ENCODE results near the gene FAM171A1.
"Not testable (repeated sequence)": the region's sequence is repeated elsewhere in the genome, so short reads cannot be mapped to it uniquely, and the experiment has no call there.

The FAM171A1 gene

DNA sequence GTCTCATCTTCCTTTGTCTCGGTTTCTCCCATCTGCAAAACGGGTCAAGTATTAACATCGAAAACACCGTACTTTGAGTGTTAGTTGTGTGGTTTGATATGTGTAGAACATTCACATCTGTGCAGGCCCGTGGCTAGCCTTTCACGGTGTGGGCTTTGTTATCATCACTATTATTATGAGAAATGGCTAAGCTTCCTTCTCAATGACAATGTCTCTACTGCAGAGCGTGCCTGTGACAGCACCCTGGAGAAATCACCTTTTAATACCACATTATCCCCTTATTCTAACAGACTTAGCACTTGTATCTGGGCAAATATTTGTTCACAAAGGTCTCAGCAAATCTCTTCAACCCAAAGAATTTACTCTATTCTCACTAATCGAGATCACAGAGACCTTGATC lies 55.8 kb downstream of the FAM171A1 start:
- DNase-seq, result no peak

- no peak for DNase-seq
Observed at GRCh38 chr10:15314482-15315045, 56.5 kb downstream of the FAM171A1 start.

GRCh38 chr10:15313843-15314242 lies 57.2 kb downstream of the FAM171A1 start:
- no peak for DNase-seq

DNA sequence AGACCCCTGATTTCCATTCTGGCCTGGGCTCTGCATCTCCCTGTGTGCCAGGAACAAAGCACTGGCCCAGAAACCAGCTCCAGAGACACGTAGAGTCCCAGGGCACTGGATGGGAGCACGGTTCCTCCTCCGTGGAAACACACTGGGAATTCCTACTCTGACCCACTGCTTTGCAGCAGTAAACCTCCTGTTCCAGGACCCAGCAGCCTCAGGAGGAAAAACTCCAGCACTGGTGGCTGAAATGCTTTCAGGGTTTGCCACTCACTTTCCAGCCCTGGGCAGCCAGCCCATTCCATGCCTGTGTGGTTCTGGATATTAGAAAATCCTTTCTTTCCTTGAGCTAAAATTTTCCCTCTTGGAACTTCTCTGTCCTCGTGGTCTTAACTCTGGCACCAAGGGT lies 58.0 kb downstream of the FAM171A1 start:
- DNase-seq, result no peak

GRCh38 chr10:15311569-15312280 lies 59.4 kb downstream of the FAM171A1 start:
- no peak for DNase-seq

GRCh38 chr10:15310776-15311568 lies 60.1 kb downstream of the FAM171A1 start:
- no peak for DNase-seq

DNA sequence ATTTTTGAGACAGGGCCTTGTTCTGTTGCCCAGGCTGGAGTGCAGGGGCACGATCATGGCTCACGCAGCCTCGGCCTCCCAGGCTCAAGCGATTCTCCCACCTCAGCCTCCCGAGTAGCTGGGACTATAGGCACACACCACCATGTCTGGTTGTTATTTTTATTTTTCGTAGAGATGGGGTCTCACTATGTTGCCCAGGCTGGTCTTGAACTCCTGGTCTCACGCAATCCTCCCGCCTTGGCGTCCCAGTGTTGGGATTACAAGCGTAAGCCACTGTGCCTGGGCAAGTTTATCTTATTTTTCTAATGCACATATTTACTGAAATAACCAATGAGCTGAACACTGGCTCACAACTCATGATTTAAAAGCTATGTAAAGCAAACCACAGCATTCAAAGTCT lies 61.9 kb downstream of the FAM171A1 start:
- no peak for DNase-seq

GRCh38 chr10:15306735-15307280 lies 64.3 kb downstream of the FAM171A1 start:
- DNase-seq, result no peak

DNA sequence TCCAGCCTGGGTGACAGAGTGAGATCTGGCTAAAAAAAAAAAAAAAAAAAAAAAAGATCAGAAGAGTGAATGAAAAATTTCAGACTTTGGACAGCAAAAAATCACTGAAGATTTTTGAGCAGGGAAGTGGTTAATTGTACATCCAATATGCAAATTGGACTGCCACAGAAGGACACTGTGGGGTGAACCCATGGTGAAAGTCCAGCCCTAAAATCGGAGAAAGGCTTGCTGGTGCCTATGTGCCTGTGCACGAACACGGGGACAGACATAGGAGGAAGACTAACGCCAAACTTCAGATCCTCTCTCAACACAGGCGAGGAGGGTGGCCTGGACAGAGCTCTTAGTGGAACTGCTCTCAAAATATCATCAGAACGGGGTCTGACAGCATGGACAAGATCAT lies 65.5 kb downstream of the FAM171A1 start:
- no peak for DNase-seq

DNA sequence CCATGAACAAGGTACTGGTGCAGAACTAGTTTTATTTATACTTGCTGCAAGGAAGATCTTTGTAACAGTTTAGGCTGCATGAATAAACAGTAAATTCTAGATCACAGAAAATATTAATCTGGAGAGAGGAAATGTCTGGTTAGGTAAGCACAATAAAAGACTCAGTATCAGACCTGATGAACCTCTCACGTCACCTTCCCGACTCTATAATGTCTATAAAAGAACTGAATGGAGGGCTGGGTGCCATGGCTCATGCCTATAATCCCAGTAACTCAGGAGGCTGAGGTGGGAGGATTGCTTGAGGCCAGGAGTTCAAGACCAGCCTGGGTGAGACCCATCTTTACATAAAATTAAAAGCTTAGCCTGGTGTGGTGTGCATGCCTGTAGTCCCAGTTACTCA lies 65.9 kb downstream of the FAM171A1 start:
- no peak for DNase-seq

- DNase-seq, result not testable (repeated sequence)
Observed at GRCh38 chr10:15302188-15302956, 68.7 kb downstream of the FAM171A1 start.

DNA sequence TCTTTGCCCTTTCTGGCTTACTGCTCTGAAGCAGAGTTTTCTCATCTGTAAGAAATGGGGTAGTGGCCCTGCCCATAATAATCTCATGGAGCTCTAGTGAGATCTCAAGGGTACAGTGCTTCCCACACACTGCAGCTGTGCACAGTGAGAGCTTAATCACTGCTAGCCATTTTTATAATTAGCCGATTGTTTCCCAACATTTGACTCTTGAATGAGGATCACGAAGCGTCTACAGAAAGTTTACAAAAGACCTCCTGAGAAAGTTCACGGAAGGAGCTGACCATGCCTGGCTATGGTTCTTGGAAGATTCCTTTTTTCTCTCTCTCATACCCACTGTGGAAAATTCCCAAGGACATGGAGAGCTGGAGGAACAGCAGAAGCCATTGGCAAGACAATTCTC lies 70.4 kb downstream of the FAM171A1 start:
- DNase-seq, result no peak

- DNase-seq, result no peak
Observed at GRCh38 chr10:15300145-15300544, 70.9 kb downstream of the FAM171A1 start.

DNA sequence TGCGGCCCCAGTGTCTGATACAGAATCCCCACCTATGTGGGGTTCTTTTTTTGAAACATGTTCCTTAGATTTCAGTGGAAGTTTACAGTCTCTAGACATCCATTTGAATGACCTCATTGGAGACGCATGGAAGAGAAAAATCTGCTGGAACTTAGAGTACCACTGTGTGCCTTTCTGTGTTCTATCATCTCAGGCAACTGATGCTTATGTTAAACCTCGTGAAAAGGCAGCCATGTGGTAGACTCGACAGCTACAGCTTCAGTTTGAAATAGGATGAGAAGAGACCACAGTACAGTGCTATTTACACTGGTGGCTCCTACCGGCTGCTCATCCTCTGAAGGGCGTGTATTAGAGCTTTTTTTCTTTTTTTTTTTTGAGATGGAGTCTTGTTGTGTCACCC lies 74.4 kb downstream of the FAM171A1 start:
- no peak for DNase-seq

- DNase-seq, result no peak
Observed at GRCh38 chr10:15295537-15296325, 75.4 kb downstream of the FAM171A1 start.

- DNase-seq, result no peak
Observed at GRCh38 chr10:15293862-15294842, 76.9 kb downstream of the FAM171A1 start.

GRCh38 chr10:15290671-15291070 lies 80.4 kb downstream of the FAM171A1 start:
- no peak for DNase-seq

GRCh38 chr10:15290150-15290549 lies 80.9 kb downstream of the FAM171A1 start:
- no peak for DNase-seq

DNA sequence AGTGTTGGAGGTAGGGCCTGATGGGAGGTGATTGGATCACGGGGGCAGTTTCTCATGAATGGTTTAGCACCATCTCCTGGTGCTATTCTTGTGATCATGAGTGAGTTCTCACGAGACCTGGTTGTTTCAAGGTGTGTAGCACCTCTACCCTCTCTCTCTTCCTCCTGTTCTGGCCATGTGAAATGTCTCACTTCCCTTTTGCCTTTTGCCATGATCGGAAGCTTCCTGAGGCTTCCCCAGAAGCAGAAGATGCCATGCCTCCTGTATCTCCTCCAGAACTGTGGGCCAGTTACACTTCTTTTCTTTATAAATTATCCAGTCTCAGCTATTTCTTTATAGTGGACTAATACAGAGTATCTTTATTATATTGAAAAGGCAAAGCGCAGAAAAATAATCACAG lies 90.1 kb downstream of the FAM171A1 start:
- no peak for DNase-seq

DNA sequence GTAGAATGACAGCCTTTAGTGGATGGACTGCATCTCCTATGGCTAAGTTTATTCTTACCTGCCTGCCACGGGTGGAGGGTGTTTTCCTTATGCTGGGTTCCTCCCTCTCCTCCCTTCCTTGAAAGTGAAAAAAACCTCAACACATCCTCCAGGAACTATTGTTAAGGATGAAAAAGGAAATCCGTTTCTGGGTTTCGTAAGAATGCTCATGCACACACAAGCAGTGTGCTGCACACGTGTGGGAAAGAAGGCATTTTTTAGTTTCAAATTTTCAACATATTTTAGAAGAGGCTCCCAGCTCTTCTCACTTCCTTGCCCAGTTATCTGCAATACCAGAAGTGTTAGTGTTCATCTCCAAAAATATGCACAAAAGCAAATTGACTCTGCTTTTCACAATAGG lies 90.6 kb downstream of the FAM171A1 start:
- no peak for DNase-seq

DNA sequence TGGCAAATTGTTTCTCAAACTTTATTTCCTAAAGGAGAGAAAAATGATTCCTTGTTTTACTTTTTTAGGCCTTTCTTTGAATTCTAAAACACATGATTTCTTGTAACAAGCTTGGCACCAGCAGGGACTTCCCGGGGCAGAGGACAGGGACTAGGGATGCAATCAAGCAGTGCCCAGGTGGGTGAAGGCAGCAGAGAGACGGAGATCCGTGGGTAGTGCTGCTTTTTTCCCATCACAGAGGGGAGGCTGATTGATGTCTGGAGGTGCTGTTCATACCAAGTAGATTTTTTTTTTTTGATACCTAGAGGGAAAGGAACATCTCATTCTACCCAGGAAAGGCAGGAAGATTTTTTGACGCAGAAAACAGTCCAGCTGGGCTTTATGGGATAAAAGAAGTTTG lies 91.9 kb downstream of the FAM171A1 start:
- DNase-seq, result no peak
